GM18508 (cell line): ENCODE data around the gene CDK18.
"Not testable (repeated sequence)": the region's sequence is repeated elsewhere in the genome, so short reads cannot be mapped to it uniquely, and the experiment has no call there.

Source experiments
- ATAC-seq: cut with Tn5 transposase; IDR thresholded peaks from one replicate; pipeline ENCODE4 v1.9.1; 2021; ENCODE audit warnings: moderate number of reproducible peaks; ENCODE audit not compliant: insufficient read depth, unreplicated experiment

Gene CDK18

GRCh38 chr1:205480349-205480985 is 24.0 kb upstream of the CDK18 start:
- ATAC-seq, result no peak

GRCh38 chr1:205481218-205481617 is 23.3 kb upstream of the CDK18 start:
- ATAC-seq, result no peak

GRCh38 chr1:205481629-205482151 is 22.8 kb upstream of the CDK18 start:
- no peak for ATAC-seq

GRCh38 chr1:205482587-205482986 is 21.9 kb upstream of the CDK18 start:
- not testable (repeated sequence) for ATAC-seq

- ATAC-seq, result no peak
These were observed 21.1 kb upstream of the CDK18 start for GRCh38 chr1:205483372-205483771.

GRCh38 chr1:205484985-205485967 is 19.2 kb upstream of the CDK18 start:
- no peak for ATAC-seq

- ATAC-seq, result no peak
These were observed 18.2 kb upstream of the CDK18 start for GRCh38 chr1:205486258-205486657.

GRCh38 chr1:205488074-205488723 is 16.3 kb upstream of the CDK18 start:
- no peak for ATAC-seq

GRCh38 chr1:205491794-205492193 is 12.7 kb upstream of the CDK18 start:
- ATAC-seq, result no peak

GRCh38 chr1:205492201-205492667 is 12.2 kb upstream of the CDK18 start:
- ATAC-seq, result no peak

GRCh38 chr1:205492774-205493173 is 11.7 kb upstream of the CDK18 start:
- no peak for ATAC-seq

- no peak for ATAC-seq
These were observed 11.0 kb upstream of the CDK18 start for GRCh38 chr1:205493241-205494085.

GRCh38 chr1:205494115-205494514 is 10.4 kb upstream of the CDK18 start:
- no peak for ATAC-seq

- no peak for ATAC-seq
These were observed 9.1 kb upstream of the CDK18 start for GRCh38 chr1:205495237-205495823.

- no peak for ATAC-seq
These were observed 7.8 kb upstream of the CDK18 start for GRCh38 chr1:205496661-205497060.

GRCh38 chr1:205497351-205497750 is 7.1 kb upstream of the CDK18 start:
- no peak for ATAC-seq

GRCh38 chr1:205499789-205500188 is 4.7 kb upstream of the CDK18 start:
- no peak for ATAC-seq

GRCh38 chr1:205500240-205501233 is 3.9 kb upstream of the CDK18 start:
- no peak for ATAC-seq
